Mesenchymal stem cell (in vitro differentiated cells and primary cell): ENCODE measurements around the gene ANKS4B.

Experiments used
- DNase-seq: peaks from one replicate; pipeline ENCODE4 v3.0.0-alpha.2; 2013
- H2AFZ ChIP-seq: one replicate; pipeline ENCODE4 v1.6.1; 2013; ENCODE audit warnings: low read depth, mild to moderate bottlenecking, control low read depth, inconsistent platforms, low read length, moderate library complexity
- H2AK5ac ChIP-seq: 2 replicates; pipeline ENCODE4 v1.6.1; 2013; ENCODE audit warnings: low read length, moderate library complexity, mild to moderate bottlenecking, inconsistent platforms; ENCODE audit not compliant: severe bottlenecking
- H2BK120ac ChIP-seq: one replicate; pipeline ENCODE4 v1.6.1; 2013; ENCODE audit warnings: low read depth, mild to moderate bottlenecking, inconsistent platforms, low read length, moderate library complexity
- H2BK12ac ChIP-seq, 2 experiments: one replicate each; pipeline ENCODE4 v1.6.1; 2013; ENCODE audit warnings: inconsistent platforms in 2 of 2, low read length in 2 of 2, mild to moderate bottlenecking in 2 of 2, moderate library complexity in 2 of 2, control low read depth in 1 of 2
- H2BK15ac ChIP-seq: one replicate; pipeline ENCODE4 v1.6.1; 2013; ENCODE audit warnings: mild to moderate bottlenecking, low read depth, inconsistent platforms; ENCODE audit not compliant: poor library complexity, severe bottlenecking
- H2BK5ac ChIP-seq: 2 replicates; pipeline ENCODE4 v1.6.1; 2013; ENCODE audit warnings: low read depth, mild to moderate bottlenecking, low read length, control low read depth, inconsistent platforms; ENCODE audit not compliant: poor library complexity, severe bottlenecking
- H3K14ac ChIP-seq, 2 experiments: one replicate each; pipeline ENCODE4 v1.6.1; 2013; ENCODE audit warnings: inconsistent platforms in 2 of 2, low read length in 2 of 2, control low read depth in 1 of 2, mild to moderate bottlenecking in 1 of 2, moderate library complexity in 1 of 2
- H3K18ac ChIP-seq, 2 experiments: one replicate each; pipeline ENCODE4 v1.6.1; 2013; ENCODE audit warnings: inconsistent platforms in 2 of 2, low read length in 2 of 2, control low read depth in 1 of 2, low read depth in 1 of 2, mild to moderate bottlenecking in 1 of 2
- H3K23ac ChIP-seq, 2 experiments: one replicate each; pipeline ENCODE4 v1.6.1; 2013; ENCODE audit warnings: inconsistent platforms in 2 of 2, low read length in 2 of 2, mild to moderate bottlenecking in 2 of 2, moderate library complexity in 2 of 2, control low read depth in 1 of 2
- H3K27ac ChIP-seq: 2 replicates; pipeline ENCODE4 v1.5.1; 2013; ENCODE audit warnings: mild to moderate bottlenecking, moderate library complexity, low read length, control low read depth, inconsistent platforms; ENCODE audit not compliant: poor library complexity, severe bottlenecking
- H3K27me3 ChIP-seq, 2 experiments: 2 replicates each; pipeline versions ENCODE4 v1.6.1 to v1.7.0; 2013; ENCODE audit warnings: low read length in 2 of 2, mild to moderate bottlenecking in 2 of 2, moderate library complexity in 2 of 2, control low read depth in 1 of 2, inconsistent platforms in 1 of 2; ENCODE audit not compliant: control insufficient read depth in 1 of 2, insufficient read depth in 1 of 2
- H3K36me3 ChIP-seq, 2 experiments: 2 replicates each; pipeline versions ENCODE4 v1.6.1 to v1.7.0; 2013; ENCODE audit warnings: low read length in 2 of 2, control low read depth in 1 of 2, inconsistent platforms in 1 of 2, low read depth in 1 of 2, mild to moderate bottlenecking in 1 of 2; ENCODE audit not compliant: insufficient read depth in 2 of 2, control insufficient read depth in 1 of 2
- H3K4ac ChIP-seq, 2 experiments: one replicate each; pipeline ENCODE4 v1.6.1; 2013; ENCODE audit warnings: inconsistent platforms in 2 of 2, low read length in 2 of 2, mild to moderate bottlenecking in 2 of 2, moderate library complexity in 2 of 2, control low read depth in 1 of 2, low read depth in 1 of 2
- H3K4me1 ChIP-seq: 2 replicates; pipeline ENCODE4 v1.6.1; 2013; ENCODE audit warnings: low read depth, low read length, control low read depth; ENCODE audit not compliant: control insufficient read depth, insufficient read depth
- H3K4me2 ChIP-seq: 2 replicates; pipeline ENCODE4 v1.6.1; 2013; ENCODE audit warnings: low read length, mild to moderate bottlenecking, inconsistent platforms; ENCODE audit not compliant: poor library complexity, severe bottlenecking
- H3K4me3 ChIP-seq, 2 experiments: 2 replicates each; pipeline versions ENCODE4 v1.5.1 to v1.7.0; 2013; ENCODE audit warnings: low read length in 2 of 2, mild to moderate bottlenecking in 2 of 2, control low read depth in 1 of 2, low read depth in 1 of 2; ENCODE audit not compliant: insufficient read depth in 1 of 2
- H3K79me1 ChIP-seq: replicated peaks from 2 replicates; pipeline ENCODE4 v1.6.1; 2013; ENCODE audit warnings: mild to moderate bottlenecking, control low read depth, low read length, inconsistent platforms; ENCODE audit not compliant: poor library complexity, severe bottlenecking
- H3K9ac ChIP-seq: 2 replicates; pipeline ENCODE4 v1.7.0; 2013; ENCODE audit warnings: mild to moderate bottlenecking, low read length, moderate library complexity
- H3K9me3 ChIP-seq: 2 replicates; pipeline ENCODE4 v1.7.0; 2013; ENCODE audit warnings: mild to moderate bottlenecking, low read length; ENCODE audit not compliant: control insufficient read depth
- H4K8ac ChIP-seq: one replicate; pipeline ENCODE4 v1.6.1; 2013; ENCODE audit warnings: inconsistent platforms, mild to moderate bottlenecking, low read length, moderate library complexity
- H4K91ac ChIP-seq: one replicate; pipeline ENCODE4 v1.6.1; 2013; ENCODE audit warnings: mild to moderate bottlenecking, low read length, inconsistent platforms
- WGBS: methylation state at CpG from one replicate; pipeline ENCODE4 v1.1.7; 2013; ENCODE audit warnings: mixed read lengths; 5-methylcytosine and 5-hydroxymethylcytosine counted together

The ANKS4B gene

DNA sequence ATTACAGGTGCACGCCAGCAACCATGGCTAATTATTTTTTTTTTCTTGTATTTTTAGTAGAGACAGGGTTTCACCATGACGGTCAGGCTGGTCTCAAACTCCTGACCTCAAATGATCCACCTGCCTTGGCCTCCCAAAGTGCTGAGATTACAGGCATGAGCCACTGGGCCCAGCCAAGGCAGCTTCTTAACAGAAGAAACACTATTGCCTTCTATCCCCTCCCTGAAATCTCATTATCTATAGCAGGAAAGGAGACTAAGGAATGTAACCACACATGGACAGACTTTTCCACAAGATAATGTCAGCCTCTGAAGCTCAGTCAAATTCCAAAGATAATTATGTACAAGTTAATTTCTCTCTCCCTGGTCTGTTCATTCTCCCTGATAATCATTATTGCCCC lies 16.4 kb upstream of the ANKS4B start:
- Histone ChIP-seq H3K18ac (no peak overlapping the region), H3K23ac (no peak overlapping the region), H3K14ac (no peak overlapping the region), H2BK12ac (no peak overlapping the region), H3K27ac (no peak overlapping the region), H2BK5ac (no peak overlapping the region), H3K4ac (no peak overlapping the region), H4K8ac (no peak overlapping the region), H2BK15ac (no peak overlapping the region), H3K9ac (no peak overlapping the region), H2BK120ac (no peak overlapping the region), H2AK5ac (no peak overlapping the region), H3K4me3 (no peak overlapping the region), H3K27me3 (peaks cover 4 to 34% of the 10 kb centered on the region in 2 experiments), H3K79me1 (no peaks in the 10 kb centered on the region), H2AFZ (no peak overlapping the region), H4K91ac (no peak overlapping the region), H3K4me2 (no peak overlapping the region), H3K36me3 (no peaks in the 10 kb centered on the region), H3K4me1 (no peaks in the 10 kb centered on the region), H3K9me3 (peaks cover 3% of the 10 kb centered on the region)
- no peak for DNase-seq
- WGBS = 100% methylated on average over 1 of the region's 2 CpGs

DNA sequence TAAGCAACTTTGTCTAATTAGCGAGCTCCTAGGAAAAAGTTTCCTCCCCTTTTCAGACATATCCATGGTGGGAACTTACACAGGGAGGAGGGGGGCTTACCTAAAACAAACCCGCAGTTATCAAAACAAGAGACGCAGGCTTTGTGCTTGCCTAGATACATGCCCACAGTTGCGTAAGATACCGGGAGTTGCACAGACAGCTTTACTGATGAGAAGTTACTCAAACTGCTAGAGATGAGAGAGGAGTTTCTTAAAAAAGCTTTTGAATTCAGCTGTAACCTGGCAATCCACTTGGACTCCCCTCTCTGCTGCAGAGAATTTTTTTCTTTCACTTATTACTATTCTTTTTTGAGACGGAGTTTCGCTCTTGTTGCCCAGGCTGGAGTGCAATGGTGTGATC lies 15.3 kb upstream of the ANKS4B start:
- Histone ChIP-seq H2BK120ac (no peak overlapping the region), H3K9ac (no peak overlapping the region), H4K8ac (no peak overlapping the region), H3K4ac (no peak overlapping the region), H3K18ac (no peak overlapping the region), H3K4me1 (no peaks in the 10 kb centered on the region), H3K9me3 (peaks cover 3% of the 10 kb centered on the region), H2BK12ac (no peak overlapping the region), H3K36me3 (no peaks in the 10 kb centered on the region), H3K4me2 (no peak overlapping the region), H3K4me3 (no peak overlapping the region), H3K27ac (no peak overlapping the region), H3K14ac (no peak overlapping the region), H4K91ac (no peak overlapping the region), H2AK5ac (no peak overlapping the region), H3K23ac (no peak overlapping the region), H2BK5ac (no peak overlapping the region), H2BK15ac (no peak overlapping the region), H3K79me1 (no peaks in the 10 kb centered on the region), H2AFZ (no peak overlapping the region), H3K27me3 (peaks cover 4 to 40% of the 10 kb centered on the region in 2 experiments)
- DNase-seq = no peak
- 83% methylated on average over 7 of the region's 7 CpGs for WGBS

DNA sequence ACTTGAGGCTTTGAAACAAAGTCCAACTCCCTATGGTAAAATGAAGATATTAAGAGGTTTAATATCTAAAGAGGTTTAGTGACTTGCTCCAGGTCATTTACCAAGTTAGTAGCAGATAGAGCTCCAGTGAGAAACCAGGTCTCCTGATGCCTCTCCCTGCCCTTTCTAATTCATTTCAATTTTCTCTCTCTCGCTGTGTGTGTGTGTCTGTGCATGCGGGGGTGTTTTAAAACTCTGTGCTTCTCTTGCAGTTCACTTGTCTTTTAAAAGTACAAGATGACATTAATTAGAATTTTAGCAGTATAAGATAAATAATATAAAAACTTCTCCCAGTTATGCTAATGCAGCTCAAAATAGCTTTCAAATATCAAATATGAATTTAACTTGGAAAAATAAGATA lies 13.9 kb upstream of the ANKS4B start:
- Histone ChIP-seq H2AK5ac (no peak overlapping the region), H4K91ac (no peak overlapping the region), H3K4me2 (no peak overlapping the region), H3K79me1 (no peaks in the 10 kb centered on the region), H3K4me3 (no peak overlapping the region), H3K27me3 (peaks cover 0 to 40% of the 10 kb centered on the region in 2 experiments), H2BK12ac (no peak overlapping the region), H3K23ac (no peak overlapping the region), H2BK15ac (no peak overlapping the region), H3K9me3 (peaks cover 3% of the 10 kb centered on the region), H3K27ac (no peak overlapping the region), H3K14ac (no peak overlapping the region), H4K8ac (no peak overlapping the region), H3K36me3 (no peaks in the 10 kb centered on the region), H2BK5ac (no peak overlapping the region), H3K4ac (no peak overlapping the region), H3K4me1 (no peaks in the 10 kb centered on the region), H2BK120ac (no peak overlapping the region), H2AFZ (no peak overlapping the region), H3K9ac (no peak overlapping the region), H3K18ac (no peak overlapping the region)
- DNase-seq = no peak
- no CpG with 5 or more reads among the region's 2 CpGs for WGBS

DNA sequence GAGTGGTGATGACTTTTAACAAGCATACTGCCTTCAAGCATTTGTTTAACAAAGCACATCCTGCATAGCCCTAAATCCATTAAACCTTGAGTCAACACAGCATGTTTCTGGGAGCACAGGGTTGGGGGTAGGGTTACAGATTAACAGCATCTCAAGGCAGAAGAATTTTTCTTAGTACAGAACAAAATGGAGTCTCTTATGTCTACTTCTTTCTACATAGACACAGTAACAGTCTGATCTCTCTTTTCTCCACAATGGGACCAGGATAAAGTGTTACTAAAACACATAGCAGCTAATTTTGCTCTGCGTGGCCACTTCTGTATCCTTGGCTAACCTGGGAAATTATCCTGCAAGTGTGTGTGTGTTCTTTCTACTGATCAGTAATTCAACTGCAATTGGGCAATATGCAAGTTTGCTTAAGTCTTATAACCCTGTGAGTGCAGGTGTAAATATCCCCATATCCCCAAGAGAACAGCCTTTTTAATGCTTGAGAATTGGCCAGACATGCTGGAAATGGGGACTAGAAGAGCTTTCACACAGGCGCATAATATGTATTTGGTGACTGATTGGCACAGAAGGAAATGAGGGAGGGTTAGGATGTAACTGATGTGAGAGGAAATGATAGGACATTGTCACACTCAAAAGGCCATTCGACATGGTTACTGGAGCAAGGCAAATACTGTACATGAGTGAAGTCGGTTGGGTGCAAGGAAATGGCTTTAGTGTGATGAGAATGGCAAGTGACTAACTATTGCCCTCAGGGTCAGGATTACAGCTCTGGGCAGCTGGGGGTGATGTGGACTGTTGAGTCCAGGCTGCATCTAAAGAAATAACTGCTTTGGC lies 10.8 kb upstream of the ANKS4B start:
- H3K9ac ChIP-seq = no peak overlapping the region
- DNase-seq = no peak
- H3K4me2 ChIP-seq = no peak overlapping the region
- peaks cover 0 to 36% of the 10 kb centered on the region in 2 experiments for H3K27me3 ChIP-seq
- H3K9me3 ChIP-seq = peaks cover 3% of the 10 kb centered on the region
- no peak overlapping the region for H3K23ac ChIP-seq
- no peak overlapping the region for H2AFZ ChIP-seq
- WGBS = 71% methylated on average over 4 of the region's 4 CpGs
- no peak overlapping the region for H2BK15ac ChIP-seq
- no peak overlapping the region for H2AK5ac ChIP-seq
- H3K18ac ChIP-seq = no peak overlapping the region
- no peak overlapping the region for H3K4ac ChIP-seq
- peak overlapping the region; percentile 47 for H3K27ac ChIP-seq
- H3K4me1 ChIP-seq = no peaks in the 10 kb centered on the region
- H4K8ac ChIP-seq = no peak overlapping the region
- no peaks in the 10 kb centered on the region for H3K79me1 ChIP-seq
- no peak overlapping the region for H3K14ac ChIP-seq
- no peaks in the 10 kb centered on the region for H3K36me3 ChIP-seq
- no peak overlapping the region for H3K4me3 ChIP-seq
- no peak overlapping the region for H2BK5ac ChIP-seq
- H4K91ac ChIP-seq = no peak overlapping the region
- no peak overlapping the region for H2BK12ac ChIP-seq
- no peak overlapping the region for H2BK120ac ChIP-seq
